ENCODE measurements around the gene FTCD. TPM values are rescaled to one million over a fixed set of nuclear protein-coding genes. Genes with fewer than 3 reads are reported as not detected.
A peak's percentile ranks its signal among the peaks of the same experiment; 100 is the strongest.
"Not testable (repeated sequence)": the region's sequence is repeated elsewhere in the genome, so short reads cannot be mapped to it uniquely, and the experiment has no call there.

Gene FTCD
- total RNA-seq, 1 donor from 2014 or later: 0.32 TPM

GRCh38 chr21:46188226-46189212 lies 33.1 kb upstream of the FTCD start:
- no peak for DNase-seq (ENCODE audit: low spot score)

- DNase-seq (ENCODE audit: low spot score): no peak
These were observed 32.4 kb upstream of the FTCD start for GRCh38 chr21:46187814-46188213.

GRCh38 chr21:46187261-46187660 lies 31.9 kb upstream of the FTCD start:
- no peak for DNase-seq (ENCODE audit: low spot score)

- no peak for DNase-seq (ENCODE audit: low spot score)
These were observed 30.3 kb upstream of the FTCD start for GRCh38 chr21:46185716-46186115.

- DNase-seq (ENCODE audit: low spot score): peak; percentile 91
These were observed 29.5 kb upstream of the FTCD start for GRCh38 chr21:46184625-46185555.

- DNase-seq (ENCODE audit: low spot score): no peak
These were observed 28.7 kb upstream of the FTCD start, which contains the start of gene SPATC1L for GRCh38 chr21:46183910-46184624. TSS of gene SPATC1L (minus strand) at chr21:46184459. CDS start at chr21:46182816, 1,643 bp downstream.

GRCh38 chr21:46183337-46183909 lies 28.0 kb upstream of the FTCD start:
- peak; percentile 89 for DNase-seq (ENCODE audit: low spot score)

- no peak for DNase-seq (ENCODE audit: low spot score)
These were observed 27.4 kb upstream of the FTCD start for GRCh38 chr21:46182548-46183336.

- DNase-seq (ENCODE audit: low spot score): no peak
These were observed 26.7 kb upstream of the FTCD start for GRCh38 chr21:46181953-46182547.

- no peak for DNase-seq (ENCODE audit: low spot score)
These were observed 26.1 kb upstream of the FTCD start for GRCh38 chr21:46181436-46181835.

GRCh38 chr21:46180778-46181391 lies 25.5 kb upstream of the FTCD start:
- DNase-seq (ENCODE audit: low spot score): no peak

GRCh38 chr21:46180079-46180722 lies 24.8 kb upstream of the FTCD start:
- no peak for DNase-seq (ENCODE audit: low spot score)

GRCh38 chr21:46179708-46180078 lies 24.3 kb upstream of the FTCD start:
- no peak for DNase-seq (ENCODE audit: low spot score)

GRCh38 chr21:46178961-46179360 lies 23.6 kb upstream of the FTCD start:
- no peak for DNase-seq (ENCODE audit: low spot score)

- not testable (repeated sequence) for DNase-seq (ENCODE audit: low spot score)
These were observed 21.2 kb upstream of the FTCD start for GRCh38 chr21:46176443-46177129.

GRCh38 chr21:46173573-46173972 lies 18.2 kb upstream of the FTCD start:
- DNase-seq (ENCODE audit: low spot score): peak; percentile 51

GRCh38 chr21:46172863-46173528 lies 17.6 kb upstream of the FTCD start:
- DNase-seq (ENCODE audit: low spot score): peak; percentile 59
